SH-SY5Y (cell line): ENCODE results near the gene SPATA21.

Experiments used
- GATA2 ChIP-seq: IDR thresholded peaks from 2 replicates; pipeline ENCODE4 v1.6.1; 2011; ENCODE audit warnings: mild to moderate bottlenecking, low read depth, low read length
- GATA3 ChIP-seq: IDR thresholded peaks from 2 replicates; pipeline ENCODE4 v1.6.1; 2011; ENCODE audit warnings: low read depth, mild to moderate bottlenecking, low read length, moderate library complexity

DNA sequence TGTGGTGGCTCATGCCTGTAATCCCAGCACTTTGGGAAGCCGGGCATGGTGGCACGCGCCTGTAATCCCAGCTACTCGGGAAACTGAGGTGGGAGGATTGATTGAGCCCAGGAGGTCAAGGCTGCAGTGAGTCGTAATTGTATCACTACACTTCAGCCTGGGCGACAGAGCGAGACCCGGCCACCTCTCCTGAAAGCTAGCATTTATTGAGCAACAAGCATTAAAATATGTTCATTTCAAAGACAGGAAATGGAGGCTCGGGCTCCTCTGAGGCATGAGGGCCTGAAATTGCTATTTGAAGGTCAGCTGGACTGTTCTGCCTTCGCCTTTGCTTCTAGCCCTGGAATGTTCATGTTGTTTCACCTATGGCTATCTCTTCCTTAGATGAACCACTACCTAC, 34.5 kb downstream of the SPATA21 start:
- TF ChIP-seq GATA2 (no peak), GATA3 (no peak)
